GM19467 (cell line): ENCODE data around the gene KSR1.
"Not testable (repeated sequence)": the region's sequence is repeated elsewhere in the genome, so short reads cannot be mapped to it uniquely, and the experiment has no call there.

Experiments used
- ATAC-seq: cut with Tn5 transposase; IDR thresholded peaks from one replicate; pipeline ENCODE4 v1.9.1; 2021; ENCODE audit warnings: mild to moderate bottlenecking, moderate library complexity; ENCODE audit not compliant: unreplicated experiment

KSR1 gene

DNA sequence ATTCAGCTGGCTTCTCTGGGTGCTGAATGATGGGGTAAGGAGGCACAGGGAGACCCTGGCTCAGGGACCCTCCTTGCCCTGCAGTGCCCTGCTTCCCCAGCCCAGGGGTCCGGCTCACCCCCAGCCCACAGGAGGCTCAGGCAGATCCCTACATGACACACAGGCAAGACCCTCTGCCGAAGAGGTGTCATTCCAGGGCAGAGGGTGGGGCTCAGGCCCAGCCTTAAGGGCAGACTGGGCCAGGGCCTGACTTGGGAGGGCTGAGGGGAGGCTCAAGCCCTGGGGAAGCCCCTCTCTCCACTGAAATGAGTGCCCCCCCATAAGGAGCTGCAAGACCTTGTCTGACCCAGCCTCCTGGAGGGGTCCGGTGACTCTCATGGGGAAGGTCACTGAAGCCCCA lies 30.3 kb upstream of the KSR1 start:
- no peak for ATAC-seq

DNA sequence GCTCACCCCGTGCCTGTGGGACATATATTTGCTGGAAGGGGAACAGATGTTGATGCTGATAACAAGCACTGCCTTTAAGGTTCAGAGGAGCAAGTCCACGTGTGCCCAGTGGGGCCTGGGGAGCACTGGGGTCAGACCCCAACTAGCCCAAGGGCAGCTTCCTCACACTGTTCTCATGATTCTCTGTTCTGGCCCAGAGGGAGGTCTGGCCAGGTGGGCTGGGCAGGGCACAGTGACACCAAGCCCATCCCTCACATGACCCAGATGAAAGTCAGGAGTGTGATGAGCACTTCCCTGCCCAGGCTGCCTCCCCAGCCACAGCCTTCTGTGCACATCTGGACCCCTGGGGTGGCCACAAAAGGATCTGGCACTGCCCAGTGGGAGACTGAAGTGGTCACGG lies 29.8 kb upstream of the KSR1 start:
- not testable (repeated sequence) for ATAC-seq

- not testable (repeated sequence) for ATAC-seq
These were observed 28.9 kb upstream of the KSR1 start for GRCh38 chr17:27427166-27427862.

DNA sequence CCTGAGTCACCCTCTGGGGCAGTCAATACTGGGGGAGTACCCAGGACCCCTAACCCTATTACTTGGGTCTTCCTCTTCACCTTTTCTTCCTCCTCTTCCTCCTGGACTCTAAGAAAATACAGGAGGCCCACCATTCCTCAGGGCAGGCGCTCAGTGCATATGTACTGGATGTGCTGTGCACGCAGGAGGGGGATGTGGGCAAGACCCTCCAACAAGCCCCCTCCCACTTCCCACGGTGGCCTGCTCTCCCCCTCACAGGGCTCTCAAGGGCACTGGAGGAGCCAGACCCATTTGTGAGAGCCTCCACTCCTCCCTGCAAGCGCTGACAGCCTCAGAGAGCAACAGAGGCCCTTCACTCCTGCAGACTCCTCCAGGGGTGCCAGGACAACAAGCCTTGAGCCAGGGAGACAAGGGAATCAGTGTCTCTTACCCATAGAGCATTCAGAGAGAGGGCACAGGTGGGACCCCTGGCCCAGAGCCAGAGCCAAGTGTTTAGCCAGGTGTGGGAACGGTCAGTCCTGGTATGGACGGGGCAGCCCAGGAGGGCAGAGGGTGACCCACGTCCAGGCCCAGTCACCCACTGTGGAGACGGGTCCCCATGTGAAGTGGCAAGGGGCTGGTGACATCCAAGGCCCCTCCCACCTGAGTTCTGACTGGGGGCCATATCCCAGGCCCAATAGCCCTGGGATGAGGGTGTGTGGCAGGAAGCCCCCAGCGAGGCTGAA lies 27.3 kb upstream of the KSR1 start:
- no peak for ATAC-seq

- no peak for ATAC-seq
These were observed 26.4 kb upstream of the KSR1 start for GRCh38 chr17:27429666-27430382.

DNA sequence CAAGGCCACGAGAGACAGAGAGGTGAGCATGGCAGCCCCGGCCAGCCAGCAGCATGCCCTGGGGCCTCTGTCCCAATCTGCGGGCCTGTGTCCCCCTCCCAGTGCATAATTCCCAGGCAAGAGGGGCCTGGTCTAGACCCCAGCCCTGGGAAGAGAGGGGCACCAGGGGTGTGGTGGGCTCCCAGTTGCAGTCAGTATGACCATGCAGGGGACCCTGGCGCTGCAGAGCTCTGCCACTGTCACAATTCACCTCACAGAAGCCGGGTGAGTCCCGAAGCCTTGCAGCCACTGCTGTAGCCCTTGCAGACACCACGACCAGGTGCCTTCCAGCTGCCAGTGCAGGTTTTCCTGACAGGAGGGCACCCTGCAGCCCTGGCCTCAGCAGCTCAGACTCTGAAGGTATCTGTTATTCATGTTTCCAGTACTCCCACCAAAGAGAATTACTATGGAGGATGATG lies 25.8 kb upstream of the KSR1 start:
- no peak for ATAC-seq

- no peak for ATAC-seq
These were observed 25.3 kb upstream of the KSR1 start for GRCh38 chr17:27430882-27431491.

DNA sequence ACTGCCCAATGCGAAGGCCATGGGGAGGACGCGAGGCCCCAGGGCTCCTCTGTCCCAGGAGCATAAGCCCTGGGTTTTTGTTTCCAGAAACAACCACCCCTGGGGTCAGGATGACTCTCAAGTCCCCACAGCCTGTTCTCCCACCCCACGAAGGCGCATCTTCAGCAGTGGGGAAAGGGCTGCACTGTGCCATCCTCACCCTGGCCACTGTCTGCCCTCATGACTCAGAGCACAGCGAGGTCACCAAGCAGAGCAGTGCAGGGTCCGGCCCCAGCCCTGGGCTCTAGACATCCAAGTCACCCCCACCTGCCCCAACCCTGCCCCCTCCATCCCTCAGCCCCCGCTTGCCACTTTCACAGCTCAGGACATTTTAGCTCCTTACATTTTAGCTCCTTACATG lies 22.7 kb upstream of the KSR1 start:
- no peak for ATAC-seq

GRCh38 chr17:27435431-27436070 lies 20.7 kb upstream of the KSR1 start:
- ATAC-seq: not testable (repeated sequence)

DNA sequence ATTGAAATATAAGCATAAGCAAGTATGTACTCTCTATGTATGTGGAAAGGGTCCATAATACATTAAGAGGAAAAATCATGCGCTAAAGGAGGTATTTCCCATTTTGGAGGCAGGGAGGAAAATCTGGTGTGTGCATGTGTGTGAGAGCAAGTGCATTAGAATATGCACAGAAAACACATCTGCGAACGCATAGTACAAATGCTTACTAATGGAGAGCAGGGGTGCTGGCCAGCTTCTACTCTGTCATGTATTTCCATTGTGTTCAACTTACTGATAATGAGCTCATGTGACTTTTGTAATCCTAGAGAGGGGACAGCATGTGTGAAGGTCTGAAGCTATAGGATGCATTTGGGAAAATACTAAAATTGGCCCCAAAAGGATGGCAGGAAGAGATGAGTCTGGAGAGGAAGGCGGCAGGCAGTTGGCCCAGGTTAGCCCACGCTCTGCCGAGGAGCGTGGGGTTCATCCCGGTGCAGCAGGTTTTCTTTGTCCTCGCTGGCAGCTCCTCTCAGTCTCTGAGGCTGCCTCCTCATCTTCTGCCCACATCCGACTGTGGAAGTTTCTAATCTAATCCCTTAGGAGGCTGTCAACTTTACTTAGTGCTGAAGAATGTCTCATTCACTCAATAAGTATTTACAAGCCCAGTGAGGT lies 17.8 kb upstream of the KSR1 start:
- no peak for ATAC-seq

DNA sequence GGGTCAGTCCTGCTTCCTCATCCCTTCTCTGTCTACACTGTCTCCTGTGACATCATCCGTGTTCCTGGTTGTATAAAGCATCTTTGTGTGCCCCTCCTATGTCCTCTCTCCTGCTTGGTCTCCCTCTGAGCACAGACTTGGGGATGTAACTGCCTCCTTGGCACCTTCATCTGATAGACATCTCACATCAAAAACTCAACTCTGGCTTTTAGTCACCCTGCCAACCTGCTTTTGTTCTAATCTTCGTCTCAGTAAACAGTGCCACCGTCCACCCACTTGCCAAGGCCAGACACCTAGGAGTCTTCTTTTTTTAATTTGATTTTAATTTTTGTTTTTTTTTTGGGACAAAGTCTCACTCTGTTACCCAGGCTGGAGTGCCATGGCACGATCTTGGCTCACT lies 16.9 kb upstream of the KSR1 start:
- no peak for ATAC-seq

DNA sequence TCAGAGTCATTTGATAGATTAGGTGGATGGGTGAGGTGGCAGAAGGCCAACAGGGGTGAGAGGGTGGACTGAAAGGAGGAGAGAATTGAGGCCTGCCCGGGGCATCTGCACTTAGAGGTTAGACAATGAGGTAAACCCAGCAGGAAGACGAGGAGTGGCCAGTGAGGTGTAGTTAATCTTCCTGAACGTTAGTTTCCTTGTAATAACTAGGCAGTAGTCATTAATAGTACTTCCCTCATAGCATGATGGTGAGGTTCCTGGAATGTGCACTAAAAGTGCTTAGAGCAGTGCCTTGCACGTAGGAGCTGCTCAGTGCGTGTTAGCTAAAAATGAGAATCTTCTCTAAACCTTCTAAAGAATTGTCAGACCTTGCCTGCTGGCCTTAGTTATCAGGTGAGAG lies 13.5 kb upstream of the KSR1 start:
- no peak for ATAC-seq

GRCh38 chr17:27443491-27443890 lies 12.8 kb upstream of the KSR1 start:
- ATAC-seq: no peak

DNA sequence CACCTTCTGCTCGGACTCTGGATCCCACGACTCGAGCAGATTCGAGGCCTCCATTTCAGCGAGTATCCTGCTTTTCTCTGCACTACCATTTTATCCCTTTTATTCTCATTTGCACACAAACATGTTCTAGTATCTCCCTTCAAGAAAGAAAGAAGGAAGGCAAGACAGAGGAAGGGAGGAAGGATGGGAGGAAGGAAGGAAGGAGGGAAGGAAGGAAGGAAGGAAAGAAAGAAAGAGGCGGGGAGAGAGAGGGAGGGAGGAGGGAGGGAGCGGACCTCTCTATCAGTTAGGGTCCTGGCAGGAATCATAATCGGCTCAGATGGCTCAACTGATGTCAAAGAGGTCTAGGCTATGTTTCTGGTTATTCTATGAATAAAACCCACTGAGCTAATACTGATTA lies 10.3 kb upstream of the KSR1 start:
- ATAC-seq: no peak

DNA sequence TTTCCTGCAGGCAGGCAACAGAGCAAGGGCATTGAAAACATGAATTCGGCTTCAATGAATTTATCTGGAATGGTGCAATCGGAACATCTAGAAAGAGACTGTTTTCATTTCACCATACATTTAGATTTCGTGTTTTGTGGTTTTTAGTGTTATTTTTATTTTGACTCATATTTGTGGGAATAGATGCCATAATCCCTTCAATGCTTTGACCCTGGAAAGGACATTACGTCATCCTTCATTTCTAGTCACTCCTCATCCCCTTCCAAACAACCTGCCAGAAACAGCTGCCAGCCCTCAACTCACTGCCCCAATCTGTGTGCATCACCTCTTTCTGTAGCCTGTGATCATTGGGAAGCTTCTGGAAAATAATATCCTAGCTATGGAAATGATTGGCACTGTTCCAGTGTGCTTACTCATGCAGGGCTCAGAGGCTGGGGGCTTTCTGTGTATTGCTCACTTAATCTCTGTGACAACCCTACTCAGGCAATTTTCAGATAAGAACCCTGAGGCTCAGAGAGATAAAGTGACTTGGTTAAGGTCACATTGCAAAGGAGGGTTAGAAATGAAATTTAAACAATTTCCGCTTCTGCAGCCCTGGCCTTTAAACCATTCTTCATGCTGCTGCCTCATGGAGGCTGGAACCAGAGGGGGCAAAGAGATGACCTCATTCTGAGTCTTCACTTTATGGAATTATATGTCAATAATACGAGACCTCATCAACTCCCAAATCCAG lies 9.5 kb upstream of the KSR1 start:
- ATAC-seq: no peak

DNA sequence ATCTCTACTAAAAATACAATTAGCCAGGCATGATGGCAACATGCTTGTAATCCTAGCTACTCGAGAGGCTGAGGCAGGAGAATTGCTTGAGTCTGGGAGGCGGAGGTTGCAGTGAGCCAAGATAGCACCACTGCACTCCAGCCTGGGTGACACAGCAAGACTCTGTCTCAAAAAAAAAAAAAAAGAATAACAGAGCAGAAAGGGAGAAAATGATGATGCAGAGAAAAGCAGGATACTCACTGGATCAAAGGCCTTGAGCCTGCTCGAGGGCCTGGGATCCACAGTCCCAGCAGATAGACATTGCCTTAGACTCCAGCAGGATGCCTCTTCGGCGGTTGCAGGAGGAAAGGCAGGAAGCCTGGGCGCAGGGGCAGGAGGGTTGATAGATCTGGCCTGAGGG lies 7.7 kb upstream of the KSR1 start:
- ATAC-seq: not testable (repeated sequence)

DNA sequence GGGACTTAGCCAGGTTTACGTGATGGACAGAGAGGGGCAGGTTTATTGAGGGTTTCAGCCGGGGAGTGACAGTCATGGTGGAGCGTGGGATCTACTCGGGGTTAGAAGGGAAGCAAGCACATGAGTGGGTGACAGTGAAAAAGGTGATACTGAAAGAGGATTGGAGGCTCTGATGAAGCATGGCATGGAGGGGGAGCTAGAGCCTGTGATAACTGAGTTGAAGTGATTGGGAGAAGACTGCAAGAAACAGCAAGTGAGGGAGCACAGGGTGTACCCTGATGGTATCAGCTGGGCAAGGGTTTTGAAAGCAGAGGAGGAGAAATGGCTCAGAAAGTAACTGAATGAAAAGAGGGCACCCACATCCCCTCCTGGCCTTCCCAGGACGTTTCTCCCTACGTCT lies 6.7 kb upstream of the KSR1 start:
- no peak for ATAC-seq

DNA sequence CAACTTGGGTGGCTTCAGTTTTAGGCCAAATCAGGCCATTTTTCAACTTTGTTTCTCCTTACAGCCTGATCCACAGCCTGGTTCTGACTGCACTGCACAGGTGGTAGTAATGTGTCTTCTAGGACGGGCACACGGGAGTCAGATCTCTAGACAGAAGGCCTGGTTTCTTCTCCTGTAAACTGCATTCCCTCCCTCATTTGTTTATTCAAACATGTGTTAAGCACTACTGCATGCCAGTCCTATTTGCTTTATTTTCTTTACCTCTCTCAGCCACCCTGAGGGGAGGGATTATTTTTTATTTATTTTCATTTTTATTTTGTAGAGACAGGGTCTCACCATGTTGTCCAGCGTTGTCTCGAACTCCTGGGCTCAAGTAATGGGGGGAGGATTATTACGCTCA lies 6.3 kb upstream of the KSR1 start:
- no peak for ATAC-seq

DNA sequence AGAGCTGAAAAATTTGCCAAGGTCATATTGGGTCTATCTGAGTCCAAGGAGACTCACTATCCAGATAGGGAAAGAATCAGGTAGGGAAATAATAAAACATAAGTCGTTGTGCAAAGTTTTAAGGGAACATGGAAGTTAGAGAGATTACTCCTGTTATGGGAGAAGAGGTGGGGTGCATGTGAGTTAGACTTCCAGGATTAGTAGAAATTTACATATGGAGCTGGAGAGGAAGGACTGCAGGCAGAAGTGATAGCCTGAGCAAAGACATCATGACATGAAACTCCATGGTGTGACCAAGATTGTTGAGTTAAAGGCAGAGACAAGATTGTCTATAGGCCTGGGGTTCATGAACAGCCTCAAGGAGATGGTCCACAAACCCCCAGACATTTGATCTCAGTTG lies 5.8 kb upstream of the KSR1 start:
- ATAC-seq: no peak

DNA sequence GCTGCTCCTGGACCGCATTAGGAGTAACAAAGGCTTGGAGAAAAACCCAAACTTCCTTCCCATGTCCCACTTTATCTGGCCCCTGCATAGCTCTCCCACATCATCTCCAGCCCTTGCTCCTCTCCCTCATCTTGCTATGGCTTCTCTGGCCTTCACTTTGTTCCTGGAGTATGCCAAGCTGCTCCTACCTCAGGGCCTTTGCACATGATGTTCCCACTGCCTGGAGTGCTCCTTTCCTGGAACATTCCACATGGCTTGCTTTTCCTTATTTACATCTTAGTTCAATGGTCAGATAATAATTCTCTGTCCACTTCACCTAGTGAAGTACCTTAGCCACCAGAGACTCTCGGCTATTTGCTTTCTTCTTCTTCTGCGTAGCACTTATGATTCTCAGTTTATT lies 4.3 kb upstream of the KSR1 start:
- no peak for ATAC-seq
